HCT116 (cell line): ENCODE data around the gene RNF126. TPM values are rescaled to one million over a fixed set of nuclear protein-coding genes. Genes with fewer than 3 reads are reported as not detected.

Source experiments
- ATAC-seq: fragments of 200-7000 bp; cut with Tn5 transposase; 2 replicates; pipeline ENCODE4 v1.9.1; 2020; ENCODE audit warnings: mild to moderate bottlenecking, moderate library complexity
- BruUV-seq: library from RNA; stranded (reverse); fragments of 400-500 nt; replicated peaks from 2 replicates; lab custom pipeline; 2021; lab: Mats Ljungman, UMichigan
- CTCF ChIA-PET: fragments of 300-600 bp; sonication (Branson Sonifier 250); formaldehyde crosslinking; loops from one replicate; lab custom pipeline; 2021; ENCODE audit warnings: antibody characterized with exemption; lab: Charles Lee
- POLR2A ChIA-PET: fragments of 300-600, 350-600 bp; sonication (Branson Sonifier 250); formaldehyde crosslinking; loops from one replicate; lab custom pipeline; 2021; ENCODE audit warnings: antibody characterized with exemption; lab: Charles Lee
- RAD21 ChIA-PET, 2 experiments: fragments of 300-600 bp; sonication (Branson Sonifier 250); formaldehyde crosslinking; loops; one replicate each; lab custom pipeline; 2023; ENCODE audit warnings: low total read pairs in 2 of 2; ENCODE audit not compliant: uncharacterized antibody in 2 of 2, unreplicated experiment in 2 of 2, low non-redundant PET in 1 of 2; lab: Charles Lee
- DNase-seq: peaks from one replicate; pipeline ENCODE4 v3.0.0-alpha.2; 2010; ENCODE audit warnings: low read depth, low spot score
- H2AFZ ChIP-seq: fragments of 200-600 bp; shearing (Covaris generic), sonication (generic); 2 replicates; pipeline ENCODE4 v1.6.1; 2017; ENCODE audit warnings: low read depth, mixed run types, mixed read lengths, antibody characterized with exemption, low read length; ENCODE audit not compliant: poor library complexity, severe bottlenecking
- H3K27ac ChIP-seq: 2 replicates; pipeline ENCODE4 v1.5.1; 2012; ENCODE audit warnings: low read depth, low read length
- H3K27me3 ChIP-seq: fragments of 200-600 bp; sonication (generic); 2 replicates; pipeline ENCODE4 v1.6.1; 2016; ENCODE audit warnings: mixed run types, low read length, mixed read lengths; ENCODE audit not compliant: insufficient read depth
- H3K36me3 ChIP-seq, 2 experiments: fragments of 200-500 bp in 1 of 2; fragments of 200-600 bp in 1 of 2; sonication (Bioruptor generic) in 1 of 2; sonication (generic) in 1 of 2; 2 replicates each; pipeline versions ENCODE4 v1.5.1 to v1.6.1; 2014 to 2016; ENCODE audit warnings: low read length in 2 of 2, inconsistent platforms in 1 of 2, mixed read lengths in 1 of 2, mixed run types in 1 of 2; ENCODE audit not compliant: insufficient read depth in 2 of 2, control insufficient read depth in 1 of 2
- H3K4me1 ChIP-seq, 2 experiments: fragments of 200-600 bp in 1 of 2; sonication (generic) in 1 of 2; 2 replicates each; pipeline versions ENCODE4 v1.5.1 to v1.6.1; 2012 to 2017; ENCODE audit warnings: low read length in 2 of 2, inconsistent platforms in 1 of 2, mild to moderate bottlenecking in 1 of 2, mixed read lengths in 1 of 2, mixed run types in 1 of 2, moderate library complexity in 1 of 2; ENCODE audit not compliant: insufficient read depth in 2 of 2, control insufficient read depth in 1 of 2
- H3K4me2 ChIP-seq: fragments of 200-600 bp; sonication (generic); 2 replicates; pipeline ENCODE4 v1.6.1; 2017; ENCODE audit warnings: mixed run types, low read length, mixed read lengths
- H3K4me3 ChIP-seq, 2 experiments: fragments of 200-600 bp in 1 of 2; sonication (generic) in 1 of 2; replicated peaks in 1 of 2; 2 replicates each; pipeline ENCODE4 v1.5.1; 2011 to 2016; ENCODE audit warnings: low read length in 2 of 2, control low read depth in 1 of 2, low read depth in 1 of 2, mild to moderate bottlenecking in 1 of 2, mixed read lengths in 1 of 2, mixed run types in 1 of 2
- H3K79me2 ChIP-seq: fragments of 200-600 bp; sonication (generic); 2 replicates; pipeline ENCODE4 v1.6.1; 2017; ENCODE audit warnings: mild to moderate bottlenecking, mixed run types, low read length, moderate library complexity, mixed read lengths; ENCODE audit not compliant: insufficient read depth
- H3K9ac ChIP-seq: fragments of 200-600 bp; sonication (generic); 2 replicates; pipeline ENCODE4 v1.6.1; 2016; ENCODE audit warnings: low read length, mixed read lengths
- H3K9me2 ChIP-seq: fragments of 200-600 bp; sonication (generic), shearing (Covaris generic); 2 replicates; pipeline ENCODE4 v1.6.1; 2017; ENCODE audit warnings: mixed run types, mild to moderate bottlenecking, moderate library complexity; ENCODE audit not compliant: insufficient read depth
- H3K9me3 ChIP-seq, 2 experiments: fragments of 200-500 bp in 1 of 2; fragments of 200-600 bp in 1 of 2; sonication (Bioruptor generic) in 1 of 2; sonication (generic) in 1 of 2; 2 replicates each; pipeline ENCODE4 v1.6.1; 2014 to 2017; ENCODE audit warnings: low read length in 2 of 2, mixed read lengths in 2 of 2, inconsistent platforms in 1 of 2, low read depth in 1 of 2, mild to moderate bottlenecking in 1 of 2, mixed run types in 1 of 2, moderate library complexity in 1 of 2; ENCODE audit not compliant: control insufficient read depth in 1 of 2, insufficient read depth in 1 of 2
- H4K20me1 ChIP-seq: fragments of 200-600 bp; sonication (generic), shearing (Covaris generic); 2 replicates; pipeline ENCODE4 v1.6.1; 2017; ENCODE audit warnings: mixed run types, mild to moderate bottlenecking, moderate library complexity; ENCODE audit not compliant: insufficient read depth
- CBX3 ChIP-seq: IDR thresholded peaks from 2 replicates; pipeline ENCODE4 v1.6.1; 2012; ENCODE audit warnings: low read depth
- ELF1 ChIP-seq: IDR thresholded peaks from 2 replicates; pipeline ENCODE4 v1.6.1; 2012; ENCODE audit warnings: low read depth, borderline replicate concordance
- FOSL1 ChIP-seq: IDR thresholded peaks from 2 replicates; pipeline ENCODE4 v1.6.1; 2012; ENCODE audit warnings: low read depth
- MAX ChIP-seq: IDR thresholded peaks from 2 replicates; pipeline ENCODE4 v1.6.1; 2012
- POLR2AphosphoS5 ChIP-seq: IDR thresholded peaks from 2 replicates; pipeline ENCODE4 v1.6.1; 2011; ENCODE audit warnings: mild to moderate bottlenecking, low read depth, low read length, moderate library complexity
- RAD21 ChIP-seq: IDR thresholded peaks from 2 replicates; pipeline ENCODE4 v1.6.1; 2012; ENCODE audit warnings: low read depth, mild to moderate bottlenecking
- REST ChIP-seq: IDR thresholded peaks from 2 replicates; pipeline ENCODE4 v1.6.1; 2012; ENCODE audit warnings: low read depth
- SRF ChIP-seq: IDR thresholded peaks from 2 replicates; pipeline ENCODE4 v1.6.1; 2012; ENCODE audit warnings: low read depth
- ZFX ChIP-seq: fragments of 450-650 bp; IDR thresholded peaks from 2 replicates; pipeline ENCODE4 v1.6.1; 2017
- intact Hi-C: fragments of 100-400 bp; cut with micrococcal nuclease; formaldehyde crosslinking; loops from 2 replicates; pipeline ENCODE4 v1.10.0; 2022
- total RNA-seq: library from RNA; stranded (reverse); gene quantifications from one replicate; pipeline ENCODE4 v1.2.1, GENCODE V29; 2021; ENCODE audit not compliant: unreplicated experiment

RNF126 gene
- total RNA-seq, 1 experiment from 2014 or later, result 93.8 TPM

DNA sequence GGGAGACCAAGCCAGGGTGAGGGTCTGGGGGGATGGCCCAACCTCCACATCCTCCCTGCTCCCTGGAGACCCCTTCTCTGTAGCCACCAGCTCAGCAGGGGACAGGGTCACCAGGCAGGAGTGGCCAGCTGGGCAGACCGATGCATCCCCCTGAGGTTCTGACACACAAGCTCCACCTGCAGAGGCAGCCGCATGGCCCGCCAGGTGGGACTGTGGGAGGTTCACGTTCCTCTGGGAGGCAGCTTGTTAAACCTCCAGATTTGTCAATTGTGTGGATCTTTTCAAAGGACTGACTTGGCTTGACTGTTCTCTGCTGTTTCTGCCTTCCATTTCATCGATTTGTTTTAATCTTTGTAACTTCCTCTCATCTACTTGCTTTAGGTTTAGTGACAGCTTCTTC, 37.8 kb downstream of the RNF126 start:
- no peaks in the 10 kb centered on the region for H3K27me3 ChIP-seq
- H3K27ac ChIP-seq, result no peak overlapping the region; the same call in 1 of the 2 replicates
- no peak overlapping the region for H3K4me2 ChIP-seq
- ATAC-seq, result no peak
- H3K4me3 ChIP-seq, result no peak overlapping the region
- no peaks in the 10 kb centered on the region for H3K9me2 ChIP-seq
- H3K9ac ChIP-seq, result no peak overlapping the region
- no peaks in the 10 kb centered on the region for H4K20me1 ChIP-seq
- ChIA-PET RAD21 (no interaction called here), POLR2A (no interaction called here), CTCF (no interaction called here)
- no TSS peak for BruUV-seq
- H3K9me3 ChIP-seq, result no peaks in the 10 kb centered on the region
- TF ChIP-seq RAD21 (no peak), CBX3 (no peak), MAX (no peak), SRF (no peak), POLR2AphosphoS5 (no peak), FOSL1 (no peak), REST (no peak), ELF1 (no peak), ZFX (no peak)
- peaks cover 4 to 21% of the 10 kb centered on the region in 2 experiments; a peak in 3 of 4 replicates for H3K4me1 ChIP-seq
- no peak overlapping the region for H2AFZ ChIP-seq
- intact Hi-C loops, result no loop called here
- peaks cover 28% of the 10 kb centered on the region for H3K79me2 ChIP-seq
- no peak for DNase-seq
- H3K36me3 ChIP-seq, result peaks cover 7 to 53% of the 10 kb centered on the region in 2 experiments
